NCI-H446 treated with DMSO at 0.1 percent for 48 hours (cell line): ENCODE data around the gene ABCB6.

Source experiments
- DNase-seq: peaks from one replicate; lab custom pipeline; 2025; lab: John Stamatoyannopoulos, UW

The ABCB6 gene

GRCh38 chr2:219168932-219169331 lies 49.8 kb downstream of the ABCB6 start:
- DNase-seq: no peak

DNA sequence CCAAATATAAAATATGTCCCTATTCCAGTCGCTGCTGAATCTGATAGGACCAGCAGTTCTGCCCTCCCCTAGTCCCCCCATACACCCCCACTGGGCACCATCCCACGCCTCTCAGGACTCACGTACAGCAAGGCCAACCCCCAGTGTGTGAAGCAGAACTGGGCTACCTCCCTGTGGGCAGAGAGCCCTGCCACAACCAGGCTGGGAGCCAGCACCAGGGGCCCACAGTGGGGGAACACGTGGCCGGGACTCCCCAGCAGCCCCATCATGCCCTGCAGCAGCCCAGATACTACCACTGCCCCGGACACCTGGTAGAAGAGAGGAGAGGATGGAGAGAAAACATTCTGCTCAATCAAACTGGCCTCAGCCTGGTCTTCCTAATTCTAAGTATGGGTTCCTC lies 50.2 kb downstream of the ABCB6 start:
- no peak for DNase-seq

DNA sequence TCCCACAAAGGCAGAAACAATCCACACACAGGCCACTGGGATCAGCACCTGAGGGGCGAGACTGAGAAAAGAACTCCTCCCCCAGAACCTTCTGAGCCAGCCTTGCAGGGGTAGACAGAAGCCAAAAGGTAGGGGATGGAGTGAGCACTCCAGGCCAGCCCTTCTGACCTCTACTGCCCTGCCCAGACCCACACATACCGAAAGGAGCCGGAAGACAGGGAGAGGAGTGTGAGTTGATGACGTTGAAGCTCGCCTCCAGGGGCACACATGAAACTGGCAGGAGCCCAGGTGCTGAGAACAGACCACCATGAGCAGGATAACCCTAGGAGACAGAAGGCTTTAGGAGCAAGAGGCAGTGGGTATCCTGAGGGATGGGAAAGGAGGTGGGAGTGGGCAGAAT lies 50.8 kb downstream of the ABCB6 start:
- no peak for DNase-seq

- no peak for DNase-seq
Measured at GRCh38 chr2:219165058-219165911, 53.5 kb downstream of the ABCB6 start.

GRCh38 chr2:219163156-219163555 lies 55.6 kb downstream of the ABCB6 start:
- DNase-seq: no peak

DNA sequence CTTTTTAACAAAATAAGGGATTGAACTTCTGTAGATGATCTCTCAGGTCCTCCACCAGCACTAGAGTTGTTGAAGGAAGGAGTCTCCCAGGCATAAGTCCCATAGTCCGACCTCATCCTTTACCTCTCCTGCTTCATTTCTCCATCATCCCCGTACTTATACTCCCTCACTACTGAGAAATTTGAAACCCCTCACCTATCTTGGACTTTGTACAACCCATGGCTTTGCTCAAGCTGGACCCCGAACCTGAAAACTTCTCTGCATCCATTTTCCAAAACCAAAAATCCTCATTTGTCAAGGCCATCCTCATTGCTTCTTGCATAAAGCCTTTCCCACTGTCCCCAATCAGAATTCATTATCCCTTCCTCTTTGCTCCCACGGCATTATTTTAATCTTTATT lies 57.7 kb downstream of the ABCB6 start:
- no peak for DNase-seq

- DNase-seq: peak; percentile 74
Measured at GRCh38 chr2:219160186-219161017, 58.4 kb downstream of the ABCB6 start, which contains the start of gene NHEJ1. NHEJ1 (minus strand) TSS chr2:219160815; CDS start chr2:219158362, 2,453 bp downstream.
